CD4-positive, alpha-beta T cell treated with Interleukin-15 for 4 hours (primary cell): ENCODE data around the gene SEPTIN12.
"Not testable (repeated sequence)": the region's sequence is repeated elsewhere in the genome, so short reads cannot be mapped to it uniquely, and the experiment has no call there.

ENCODE experiments used
- DNase-seq: peaks from one replicate; pipeline ENCODE4 v3.0.0-alpha.2; 2020; ENCODE audit warnings: low spot score

Gene SEPTIN12

GRCh38 chr16:4802659-4803287 is 14.6 kb upstream of the SEPTIN12 start:
- peak; percentile 84 for DNase-seq

- DNase-seq = peak; percentile 83
Observed at GRCh38 chr16:4801962-4802658, 14.0 kb upstream of the SEPTIN12 start, which contains the start of gene ROGDI. ROGDI (minus strand) TSS chr16:4802633; CDS start chr16:4802571, 62 bp downstream.

DNA sequence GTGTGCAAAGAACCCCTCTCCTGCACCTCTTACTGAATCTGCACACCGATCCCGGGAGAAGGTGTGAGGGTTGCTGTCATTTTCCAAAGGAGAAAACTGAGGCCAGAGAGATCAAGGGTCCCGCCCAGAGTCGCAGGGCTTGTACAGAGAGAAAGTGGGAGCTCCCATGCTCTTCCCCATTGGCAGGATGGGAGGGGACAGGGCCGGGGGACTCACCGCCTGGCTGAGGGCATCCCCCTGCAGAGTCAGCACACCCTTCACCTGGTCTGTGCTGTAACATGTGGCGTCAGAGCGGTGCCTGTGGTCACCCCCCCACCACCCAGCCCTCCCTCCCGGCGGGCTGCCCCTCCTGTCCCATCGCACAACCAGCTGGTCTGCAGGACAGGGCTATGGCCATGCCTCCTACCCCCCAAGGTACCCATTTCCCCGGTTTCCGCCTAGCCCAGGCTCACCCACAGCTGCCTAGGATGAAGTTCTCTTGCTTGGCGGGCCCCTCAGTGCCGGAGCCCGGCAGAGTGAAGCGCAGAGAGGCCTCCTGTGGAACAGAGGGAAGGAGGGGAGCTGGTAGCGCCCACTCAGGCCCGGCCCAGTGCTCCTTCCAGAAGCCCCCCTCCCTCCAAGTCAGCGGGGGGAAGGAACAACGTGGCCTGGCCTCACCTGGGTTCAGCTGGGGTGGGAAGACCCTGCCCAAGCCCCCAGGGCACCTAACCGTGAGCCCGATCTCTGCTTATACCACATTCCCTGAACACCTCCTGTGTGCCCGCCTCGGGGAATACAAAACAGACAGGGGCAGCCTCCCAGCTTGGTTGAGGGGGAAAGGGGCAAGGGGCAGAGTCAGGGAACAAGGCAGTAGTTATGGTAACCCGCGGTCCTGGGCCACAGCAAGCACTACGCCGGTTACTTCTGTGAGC is 13.2 kb upstream of the SEPTIN12 start:
- no peak for DNase-seq

- DNase-seq = no peak
Observed at GRCh38 chr16:4800290-4801041, 12.3 kb upstream of the SEPTIN12 start.

DNA sequence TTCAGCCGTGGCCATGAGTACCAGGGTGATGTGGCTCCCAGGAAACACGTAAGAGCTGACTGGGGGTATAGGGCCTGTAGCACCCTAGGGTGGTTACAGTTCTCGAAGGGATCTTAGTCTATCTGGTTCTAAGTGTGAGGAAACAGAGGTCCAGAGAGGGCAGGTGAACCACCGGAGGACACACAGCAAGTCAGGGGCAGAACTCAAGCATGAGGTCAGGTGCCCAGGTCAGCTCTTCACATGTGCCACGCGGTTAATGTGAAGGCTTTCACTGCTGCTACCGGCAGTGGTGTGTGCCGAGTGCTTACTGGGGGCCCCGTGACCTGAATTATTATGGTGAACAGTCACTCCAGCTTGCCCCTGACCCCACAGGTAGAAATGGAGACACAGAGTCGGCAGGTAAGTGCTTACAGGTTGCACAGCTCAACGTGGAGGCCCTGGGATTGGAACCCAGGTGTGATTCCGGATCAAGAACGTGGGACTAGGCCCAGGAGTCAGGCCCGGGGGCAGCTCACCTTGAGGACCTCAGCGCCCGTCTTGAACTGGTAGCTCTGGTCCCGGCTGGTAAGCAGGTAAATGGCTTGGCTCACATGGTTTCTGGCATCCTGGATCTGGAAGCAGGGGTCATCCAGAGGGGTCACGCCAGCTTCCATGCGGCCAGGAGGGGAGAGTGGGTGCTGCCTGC is 11.2 kb upstream of the SEPTIN12 start:
- no peak for DNase-seq

DNA sequence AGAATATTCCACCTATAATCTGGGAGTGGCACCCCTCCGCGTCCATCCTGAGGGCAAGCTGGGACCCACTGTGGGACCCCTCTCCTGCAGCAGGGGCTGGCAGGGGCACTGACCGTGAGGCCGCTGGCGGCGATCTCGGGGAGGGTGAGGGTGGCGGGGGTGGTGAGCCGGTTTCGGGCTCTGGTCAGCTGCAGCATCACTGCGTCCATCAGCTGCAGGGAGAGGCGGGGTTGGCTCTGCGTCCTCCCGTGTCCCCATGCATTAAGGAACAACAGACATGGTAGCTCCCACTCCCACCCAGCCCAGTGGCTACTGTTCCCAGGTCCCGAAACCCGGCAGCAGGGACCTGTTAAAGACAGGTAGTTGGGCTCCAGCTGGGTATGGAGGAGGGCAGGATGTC is 10.3 kb upstream of the SEPTIN12 start:
- no peak for DNase-seq

GRCh38 chr16:4797805-4798252 is 9.7 kb upstream of the SEPTIN12 start:
- no peak for DNase-seq

GRCh38 chr16:4796982-4797804 is 9.0 kb upstream of the SEPTIN12 start:
- DNase-seq = no peak

GRCh38 chr16:4795828-4796572 is 7.9 kb upstream of the SEPTIN12 start:
- DNase-seq = no peak

DNA sequence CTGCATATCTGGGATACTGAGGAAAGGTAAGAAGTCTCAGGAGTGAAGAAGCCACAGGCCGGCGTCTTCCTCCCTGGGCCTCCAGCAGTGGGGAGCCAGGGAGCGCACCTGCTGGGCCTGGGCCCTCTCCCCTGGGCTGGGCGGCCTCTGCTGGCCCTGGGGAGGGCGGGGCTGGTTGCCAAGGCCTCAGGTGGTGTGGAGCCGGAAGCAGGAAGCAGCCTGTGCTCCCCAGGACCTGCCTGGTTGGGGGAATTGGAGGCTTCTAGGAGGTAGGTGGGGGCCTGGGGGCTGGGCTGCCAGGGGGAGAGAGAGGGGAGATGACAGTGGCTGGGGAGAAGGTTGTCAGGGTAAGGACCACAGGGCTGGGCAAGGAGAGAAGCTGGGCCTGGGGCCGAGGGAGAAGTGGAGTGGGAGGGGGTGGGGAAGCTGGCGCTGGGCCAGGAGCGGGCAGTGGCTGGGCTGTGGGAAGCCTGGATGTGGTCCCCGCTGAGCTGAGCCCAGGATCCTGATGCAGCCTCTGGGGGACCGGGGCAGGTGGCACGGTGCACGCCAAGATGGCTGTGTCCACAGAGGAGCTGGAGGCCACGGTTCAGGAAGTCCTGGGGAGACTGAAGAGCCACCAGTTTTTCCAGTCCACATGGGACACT is 7.2 kb upstream of the SEPTIN12 start, which contains the start of gene SMIM22:
Gene SMIM22, plus strand, starts transcription at position 189 of the 647 bp plus-strand sequence. Its CDS starts 366 bp downstream, at position 555.
- no peak for DNase-seq

DNA sequence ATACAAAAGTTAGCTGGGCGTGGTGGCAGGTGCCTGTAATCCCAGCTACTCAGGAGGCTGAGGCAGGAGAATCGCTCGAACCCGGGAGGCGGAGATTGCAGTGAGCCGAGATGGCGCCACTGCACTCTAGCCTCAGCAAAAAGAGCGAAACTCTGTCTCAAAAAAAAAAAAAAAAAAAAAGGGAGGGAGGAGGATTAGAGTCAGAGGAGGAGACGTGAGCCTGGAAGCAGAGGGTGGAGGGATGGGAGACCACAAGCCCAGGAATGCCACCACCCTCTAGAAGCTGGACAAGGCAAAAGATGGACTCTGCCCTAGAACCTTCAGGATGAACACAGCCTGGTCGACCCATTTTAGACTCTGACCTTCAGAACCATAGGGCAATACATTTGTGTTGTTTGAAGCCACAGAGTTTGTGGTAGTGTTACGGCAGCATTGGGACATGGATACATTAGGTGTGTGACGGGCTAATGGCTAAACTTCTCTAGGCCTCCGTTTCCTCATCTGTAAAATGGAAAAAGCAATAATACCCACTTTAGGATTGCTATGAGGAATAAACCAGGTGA is 4.9 kb upstream of the SEPTIN12 start:
- no peak for DNase-seq

DNA sequence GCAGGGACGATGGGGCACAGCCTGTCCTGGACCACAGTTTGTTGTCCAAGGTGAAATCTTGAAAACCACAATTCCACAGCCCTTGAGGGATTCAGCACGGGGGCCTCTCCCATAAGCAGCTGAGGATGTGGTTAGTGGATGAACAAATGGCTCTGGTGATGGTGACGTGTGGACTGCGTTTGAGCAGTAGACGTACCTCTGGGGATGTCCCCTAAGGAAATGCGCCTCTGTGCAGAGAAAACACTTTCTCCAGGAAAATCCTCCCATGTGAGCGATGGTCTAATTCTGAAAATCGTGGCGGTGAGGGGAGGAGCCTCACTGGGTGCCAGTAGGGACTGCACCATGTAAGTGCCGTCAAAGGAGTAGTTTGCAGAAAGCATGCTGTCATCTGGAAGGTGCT is 2.7 kb upstream of the SEPTIN12 start:
- no peak for DNase-seq

- no peak for DNase-seq
Observed at GRCh38 chr16:4790261-4790660, 2.1 kb upstream of the SEPTIN12 start.

GRCh38 chr16:4788910-4789309 is 765 bp upstream of the SEPTIN12 start:
- DNase-seq = no peak

DNA sequence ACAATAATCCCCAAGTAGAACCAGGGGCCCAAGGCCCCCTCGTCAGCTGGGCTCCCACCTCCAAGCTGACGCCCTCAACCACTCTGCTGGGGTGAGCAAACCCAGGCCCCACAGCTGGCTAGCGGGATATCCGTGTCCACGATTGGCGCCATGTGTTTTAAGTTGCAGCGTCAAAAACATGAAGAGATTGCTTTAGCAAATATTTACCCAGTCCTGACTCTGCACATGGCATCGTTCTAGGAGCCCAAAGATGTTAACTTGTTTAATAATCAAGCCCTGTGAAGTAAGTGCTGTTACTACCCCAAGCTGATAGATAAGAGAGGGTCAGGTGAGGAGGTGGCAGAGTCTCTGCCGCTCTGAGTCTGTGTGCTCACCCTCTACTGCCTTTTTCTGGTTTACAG is 344 bp upstream of the SEPTIN12 start:
- no peak for DNase-seq

GRCh38 chr16:4787068-4787467 is 1.1 kb downstream of the SEPTIN12 start:
- no peak for DNase-seq

DNA sequence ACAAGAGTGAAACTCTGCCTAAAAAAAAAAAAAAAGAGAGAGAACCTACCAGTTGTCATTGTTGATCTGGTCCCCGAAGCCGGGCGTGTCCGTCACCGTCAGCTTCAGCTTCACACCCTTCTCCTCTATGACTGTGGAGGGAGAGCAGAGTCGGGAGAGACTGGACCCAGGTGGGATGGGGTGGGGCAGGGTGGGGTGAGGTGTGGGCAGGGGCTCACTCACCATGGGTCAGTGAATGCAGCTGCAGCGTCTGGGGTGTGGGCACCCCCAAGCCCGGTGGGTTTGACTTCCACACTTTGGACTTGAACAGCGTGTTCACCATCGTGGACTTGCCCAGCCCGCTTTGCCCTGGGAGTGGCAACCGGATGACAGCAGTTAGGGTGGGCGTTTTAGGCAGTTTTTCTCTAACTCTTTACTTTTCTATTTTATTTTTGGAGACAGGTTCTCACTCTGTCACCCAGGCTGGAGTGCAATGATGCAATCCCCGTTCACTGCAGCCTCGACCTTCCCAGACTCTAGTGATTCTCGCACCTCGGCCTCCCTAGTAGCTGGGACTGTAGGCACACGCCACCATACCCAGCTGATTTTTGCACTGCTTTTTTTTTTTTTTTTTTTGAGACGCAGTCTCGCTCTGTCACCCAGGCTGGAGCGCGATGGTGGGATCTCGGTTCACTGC is 2.2 kb downstream of the SEPTIN12 start:
- no peak for DNase-seq

DNA sequence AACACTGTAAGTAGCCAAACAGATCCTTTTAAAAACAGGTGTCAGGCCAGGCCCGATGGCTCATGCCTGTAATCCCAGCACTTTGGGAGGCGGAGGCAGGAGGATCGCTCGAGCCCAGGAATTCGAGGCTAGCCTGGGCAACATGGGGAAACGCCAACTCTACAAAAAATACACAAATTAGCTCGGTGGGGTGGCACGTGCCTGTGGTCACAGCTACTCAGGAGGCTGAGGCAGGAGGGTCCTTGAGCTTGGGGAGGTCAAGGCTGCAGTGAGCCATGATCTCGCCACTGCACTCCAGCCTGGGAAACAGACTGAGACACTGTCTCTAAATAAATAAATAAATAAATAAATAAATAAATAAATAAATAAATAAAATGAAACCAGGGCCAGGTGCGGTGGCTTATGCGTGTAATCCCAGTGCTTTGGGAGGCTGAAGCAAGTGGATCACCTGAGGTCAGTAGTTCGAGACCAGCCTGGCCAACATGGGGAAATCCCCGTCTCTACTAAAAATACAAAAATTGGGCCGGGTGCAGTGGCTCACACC is 3.6 kb downstream of the SEPTIN12 start:
- DNase-seq = not testable (repeated sequence)
